ENCODE data around the gene MEX3D. TPM values are rescaled to one million over a fixed set of nuclear protein-coding genes. Genes with fewer than 3 reads are reported as not detected.

MEX3D gene
- total RNA-seq, 4 donors from 2014 or later, result 21.4 to 26.6 (median 23.0) TPM

DNA sequence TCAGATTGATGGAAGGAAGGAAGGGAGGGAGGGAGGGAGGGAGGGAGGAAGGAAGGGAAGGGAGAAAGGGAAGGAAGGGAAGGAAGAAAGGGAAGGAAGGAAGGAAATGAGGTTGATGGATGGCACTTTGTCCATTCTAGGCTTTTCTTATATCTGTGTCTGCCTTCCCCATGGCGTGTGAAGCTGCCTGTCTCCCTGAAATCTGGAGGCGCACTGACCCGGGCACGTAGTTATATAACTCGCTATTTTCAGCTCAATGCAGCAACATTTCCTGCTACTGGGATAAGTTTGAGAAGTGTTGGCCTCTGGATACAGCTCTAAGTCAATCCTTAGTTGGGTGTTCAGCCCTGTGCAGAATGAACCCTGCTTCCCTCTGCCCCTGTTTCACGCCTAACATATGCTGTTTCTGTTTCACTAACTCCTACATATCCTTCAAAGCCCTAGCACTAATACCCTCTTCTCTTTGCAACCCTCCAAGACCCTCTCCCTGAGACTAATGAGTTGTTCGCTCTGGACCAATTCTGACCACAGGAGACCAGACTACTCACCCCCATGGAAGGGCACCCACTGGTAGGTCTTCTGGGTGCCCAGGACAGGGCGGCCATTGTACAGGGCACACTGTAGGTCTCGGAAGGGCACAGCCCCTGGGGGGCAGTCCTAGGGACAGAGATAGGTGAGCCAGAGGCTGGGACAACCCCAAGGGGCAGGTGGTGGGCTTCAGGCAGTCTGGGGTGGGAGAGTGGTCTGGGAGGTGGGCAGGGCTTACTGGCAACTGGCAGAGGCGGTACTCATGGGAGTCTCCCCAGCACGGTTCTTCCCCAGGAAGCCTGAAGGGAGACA lies 58.3 kb downstream of the MEX3D start:
- 28 to 33% methylated on average over 7 to 9 of the region's 11 CpGs for WGBS, 2 donors
- H3K27me3 ChIP-seq, result peaks cover 0 to 38% (median 0%) of the 10 kb centered on the region in 4 donors
- H3K36me3 ChIP-seq, result peaks cover 0 to 16% (median 0%) of the 10 kb centered on the region in 3 donors
- peak overlapping the region in 2 of 4 donors; percentile 33 to 47 for H3K4me3 ChIP-seq
- DNase-seq, result no peak
- H3K4me1 ChIP-seq, result peaks cover 41 to 73% (median 44%) of the 10 kb centered on the region in 3 donors
- TF ChIP-seq CTCF (IDR thresholded peaks at IDR 0.05), result no peak
- no peak for TF ChIP-seq POLR2A (IDR thresholded peaks at IDR 0.05)
- H3K9me3 ChIP-seq, result no peaks in the 10 kb centered on the region
- peak overlapping the region; percentile 81 to 91 (median 87) for H3K27ac ChIP-seq
- intact Hi-C loops (cut with DNase I), result no loop called here

DNA sequence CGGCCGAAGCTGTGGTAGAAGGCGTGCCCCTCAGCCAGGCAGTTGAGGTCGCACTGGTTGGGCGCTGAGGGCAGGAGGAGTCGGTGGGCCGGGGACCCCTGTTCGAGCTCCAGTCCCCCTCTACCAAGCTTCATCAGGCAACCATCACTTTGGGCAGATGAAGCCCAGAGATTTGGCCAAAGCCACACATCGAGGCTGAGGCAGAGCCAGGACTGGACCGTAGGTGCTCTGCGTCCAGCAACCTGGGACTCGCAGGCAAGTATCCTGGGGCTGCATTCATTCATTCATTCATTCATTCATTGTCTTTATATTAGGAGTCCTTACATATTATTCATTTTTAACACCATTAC lies 59.6 kb downstream of the MEX3D start:
- intact Hi-C loops (cut with DNase I), result no loop called here

DNA sequence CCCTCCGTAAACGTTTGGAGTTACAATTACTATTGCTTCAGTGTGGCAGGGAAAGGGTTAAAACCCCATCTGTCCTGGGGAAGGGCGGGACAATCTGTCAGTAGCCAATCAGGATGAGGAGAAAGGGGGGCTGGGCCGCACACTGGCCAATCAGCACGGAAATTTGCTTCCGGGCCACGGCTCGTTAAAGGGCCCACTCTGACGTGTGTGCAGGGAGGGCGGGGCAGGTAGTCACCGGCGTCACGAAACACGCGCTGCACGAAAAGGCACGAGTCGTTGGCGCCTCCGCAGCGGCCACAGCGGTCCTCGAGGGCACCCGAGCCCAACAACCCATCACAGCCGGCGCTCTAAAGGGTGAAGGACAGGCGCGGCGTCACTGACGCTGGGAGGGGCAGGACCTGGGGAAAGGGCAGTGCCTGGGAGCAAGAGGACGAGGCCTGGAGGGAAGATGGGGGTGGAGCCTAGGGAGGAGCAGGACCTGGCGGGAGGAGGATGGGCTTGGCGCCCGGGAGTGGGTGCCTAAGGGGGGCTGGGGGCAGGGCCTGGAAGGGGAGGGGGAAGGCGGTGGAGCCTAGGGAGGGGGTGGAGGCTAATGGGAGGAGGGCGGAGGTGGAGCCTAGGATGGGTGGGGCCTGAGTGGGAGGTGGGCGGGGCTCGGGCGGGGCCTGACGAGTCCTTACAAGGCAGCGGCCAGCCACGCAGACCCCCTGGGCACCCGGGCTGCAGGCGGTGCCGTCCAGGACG lies 60.2 kb downstream of the MEX3D start:
- Histone ChIP-seq H3K4me1 (peaks cover 42 to 74% (median 44%) of the 10 kb centered on the region in 3 donors), H3K9me3 (no peaks in the 10 kb centered on the region), H3K27me3 (peaks cover 0 to 35% (median 3%) of the 10 kb centered on the region in 4 donors), H3K4me3 (peak overlapping the region; percentile 24 to 65 (median 46)), H3K36me3 (peaks cover 0 to 16% (median 0%) of the 10 kb centered on the region in 3 donors), H3K27ac (peak overlapping the region; percentile 86 to 93 (median 90))
- peak; percentile 60 for DNase-seq
- WGBS, 2 donors, result 3 to 5% methylated on average over 15 to 23 of the region's 46 CpGs
- TF ChIP-seq CTCF (IDR thresholded peaks at IDR 0.05), result no peak
- no peak for TF ChIP-seq POLR2A (IDR thresholded peaks at IDR 0.05)
- intact Hi-C loops (cut with DNase I), result no loop called here

More for the DNA sequence above, 59.6 kb downstream of the MEX3D start:
- H3K4me1 ChIP-seq, result peaks cover 41 to 72% (median 41%) of the 10 kb centered on the region in 3 donors
- peak overlapping the region; percentile 86 to 93 (median 90) for H3K27ac ChIP-seq
- peak overlapping the region; percentile 24 to 65 (median 46) for H3K4me3 ChIP-seq
- TF ChIP-seq CTCF (IDR thresholded peaks at IDR 0.05), result no peak
- peaks cover 0 to 16% (median 0%) of the 10 kb centered on the region in 3 donors for H3K36me3 ChIP-seq
- WGBS, 2 donors, result 34 to 42% methylated on average over 5 to 6 of the region's 12 CpGs
- H3K9me3 ChIP-seq, result no peaks in the 10 kb centered on the region
- DNase-seq, result no peak
- peaks cover 0 to 35% (median under 1%) of the 10 kb centered on the region in 4 donors for H3K27me3 ChIP-seq

DNA sequence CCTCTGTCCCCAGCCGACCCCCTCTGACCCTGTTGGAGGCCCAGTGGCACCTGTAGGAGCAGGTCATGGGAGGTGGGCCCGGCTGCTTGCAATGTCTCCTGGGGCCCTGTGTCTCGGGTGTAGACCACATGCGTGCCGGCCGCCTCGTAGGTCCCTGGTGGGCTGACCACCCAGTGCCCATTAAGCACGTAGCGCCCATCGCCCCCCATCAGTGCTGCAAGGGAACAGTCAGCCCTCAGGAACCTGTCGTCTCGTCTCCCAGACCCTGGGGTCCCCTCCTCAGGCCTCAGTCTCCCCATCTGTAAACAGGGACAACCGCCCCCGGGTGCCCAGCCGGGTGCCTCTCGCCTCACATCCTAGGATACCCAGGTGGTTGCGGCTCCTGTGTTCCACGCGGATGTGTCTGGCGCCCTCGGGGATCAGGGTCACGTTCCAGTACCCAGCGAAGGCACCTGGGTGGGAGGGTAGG lies 60.9 kb downstream of the MEX3D start:
- TF ChIP-seq POLR2A (IDR thresholded peaks at IDR 0.05), result no peak
- TF ChIP-seq CTCF (IDR thresholded peaks at IDR 0.05), result no peak
- H3K4me1 ChIP-seq, result peaks cover 36 to 73% (median 45%) of the 10 kb centered on the region in 3 donors
- H3K9me3 ChIP-seq, result no peaks in the 10 kb centered on the region
- peak overlapping the region; percentile 86 to 93 (median 90) for H3K27ac ChIP-seq
- H3K36me3 ChIP-seq, result peaks cover 0 to 16% (median 0%) of the 10 kb centered on the region in 3 donors
- DNase-seq, result no peak
- WGBS, 2 donors, result 60 to 80% methylated on average over 2 to 6 of the region's 23 CpGs
- peak overlapping the region in 3 of 4 donors; percentile 45 to 65 (median 48) for H3K4me3 ChIP-seq
- intact Hi-C loops (cut with DNase I), result no loop called here
- H3K27me3 ChIP-seq, result peaks cover 0 to 35% (median 6%) of the 10 kb centered on the region in 4 donors

Data from esophagus squamous epithelium (tissue), 5 donors.